SU-DHL-6 (cell line): Measurements from ENCODE around the gene TSPYL6.
A peak's percentile ranks its signal among the peaks of the same experiment; 100 is the strongest.

Experiments used
- H2AFZ ChIP-seq: fragments of 200-600 bp; sonication (generic); 2 replicates; pipeline ENCODE4 v1.6.1; 2014; ENCODE audit warnings: low read depth, mild to moderate bottlenecking, moderate library complexity, mixed read lengths, antibody characterized with exemption, low read length; ENCODE audit not compliant: severe bottlenecking
- H3F3A ChIP-seq: fragments of 200-600 bp; shearing (Covaris generic); 2 replicates; pipeline ENCODE4 v1.6.0; 2016; ENCODE audit warnings: antibody characterized with exemption, mild to moderate bottlenecking; ENCODE audit not compliant: insufficient read depth
- H3K27ac ChIP-seq: fragments of 200-600 bp; sonication (generic); 2 replicates; pipeline ENCODE4 v1.5.1; 2016; ENCODE audit warnings: low read depth, mild to moderate bottlenecking, low read length, moderate library complexity, mixed read lengths
- H3K27me3 ChIP-seq: fragments of 200-600 bp; sonication (generic), shearing (Covaris generic); 2 replicates; pipeline ENCODE4 v1.6.0; 2014; ENCODE audit warnings: mild to moderate bottlenecking, low read length
- H3K36me3 ChIP-seq: fragments of 200-600 bp; sonication (generic); 2 replicates; pipeline ENCODE4 v1.6.1; 2014; ENCODE audit warnings: mild to moderate bottlenecking, low read length, mixed read lengths
- H3K4me2 ChIP-seq: fragments of 300-600, 200-600 bp; shearing (Covaris generic), sonication (generic); 2 replicates; pipeline ENCODE4 v1.6.0; 2014; ENCODE audit warnings: low read length, low read depth, mild to moderate bottlenecking; ENCODE audit not compliant: poor library complexity, severe bottlenecking
- H3K4me3 ChIP-seq: fragments of 200-600 bp; sonication (generic); 2 replicates; pipeline ENCODE4 v1.5.1; 2014; ENCODE audit warnings: antibody characterized with exemption, low read length, mild to moderate bottlenecking, mixed read lengths; ENCODE audit not compliant: insufficient read depth, poor library complexity, severe bottlenecking
- H3K79me2 ChIP-seq: fragments of 200-600 bp; sonication (generic); 2 replicates; pipeline ENCODE4 v1.6.1; 2014; ENCODE audit warnings: mild to moderate bottlenecking, low read length, moderate library complexity; ENCODE audit not compliant: insufficient read depth
- H3K9ac ChIP-seq: fragments of 200-600 bp; sonication (generic); 2 replicates; pipeline ENCODE4 v1.7.0; 2014; ENCODE audit warnings: mild to moderate bottlenecking, low read length
- H3K9me2 ChIP-seq: fragments of 200-600 bp; sonication (generic); replicated peaks from 2 replicates; pipeline ENCODE4 v1.6.1; 2014; ENCODE audit warnings: low read length; ENCODE audit not compliant: insufficient read depth
- H3K9me3 ChIP-seq: fragments of 200-600 bp; sonication (generic); 2 replicates; pipeline ENCODE4 v1.6.1; 2014; ENCODE audit warnings: low read length, mixed read lengths; ENCODE audit not compliant: insufficient read depth
- H4K20me1 ChIP-seq: fragments of 200-600 bp; sonication (generic); 2 replicates; pipeline ENCODE4 v1.6.1; 2014; ENCODE audit warnings: low read depth, mild to moderate bottlenecking, antibody characterized with exemption, low read length, moderate library complexity, mixed read lengths
- CTCF ChIP-seq: fragments of 200-600 bp; sonication (generic); IDR thresholded peaks from one replicate; pipeline ENCODE4 v1.5.1; 2017; ENCODE audit warnings: antibody characterized with exemption, mild to moderate bottlenecking, low read length, moderate library complexity; ENCODE audit not compliant: insufficient read depth, poor library complexity, severe bottlenecking
- EZH2phosphoT487 ChIP-seq: fragments of 200-600 bp; sonication (generic), shearing (Covaris generic); conservative IDR thresholded peaks from 2 replicates; pipeline ENCODE4 v1.6.1; 2018; ENCODE audit warnings: mild to moderate bottlenecking, antibody characterized with exemption, low read length, moderate library complexity, mixed read lengths

TSPYL6 gene

GRCh38 chr2:54279385-54279784 lies 23.4 kb upstream of the TSPYL6 start:
- Histone ChIP-seq H3K4me3 (no peak overlapping the region), H3K9ac (no peak overlapping the region), H3K27me3 (no peaks in the 10 kb centered on the region), H3K79me2 (no peaks in the 10 kb centered on the region), H2AFZ (no peak overlapping the region), H3K36me3 (no peaks in the 10 kb centered on the region), H4K20me1 (no peaks in the 10 kb centered on the region), H3K9me3 (no peaks in the 10 kb centered on the region), H3K9me2 (no peaks in the 10 kb centered on the region), H3F3A (no peaks in the 10 kb centered on the region), H3K27ac (no peak overlapping the region), H3K4me2 (no peak overlapping the region)
- TF ChIP-seq CTCF: no peak
- no peak for TF ChIP-seq EZH2phosphoT487

GRCh38 chr2:54275541-54275940 lies 19.5 kb upstream of the TSPYL6 start:
- no peaks in the 10 kb centered on the region for H3K27me3 ChIP-seq
- H4K20me1 ChIP-seq: no peaks in the 10 kb centered on the region
- no peaks in the 10 kb centered on the region for H3F3A ChIP-seq
- no peaks in the 10 kb centered on the region for H3K9me2 ChIP-seq
- H3K4me2 ChIP-seq: no peak overlapping the region
- no peak overlapping the region for H3K4me3 ChIP-seq
- H2AFZ ChIP-seq: no peak overlapping the region
- H3K79me2 ChIP-seq: no peaks in the 10 kb centered on the region
- no peak overlapping the region for H3K9ac ChIP-seq
- H3K27ac ChIP-seq: no peak overlapping the region
- no peak for TF ChIP-seq CTCF
- TF ChIP-seq EZH2phosphoT487: no peak
- H3K36me3 ChIP-seq: no peaks in the 10 kb centered on the region
- H3K9me3 ChIP-seq: no peaks in the 10 kb centered on the region

- H3K9me3 ChIP-seq: no peaks in the 10 kb centered on the region
- no peak overlapping the region for H3K9ac ChIP-seq
- no peaks in the 10 kb centered on the region for H3K36me3 ChIP-seq
- H3K27ac ChIP-seq: peak overlapping the region; percentile 21; the same call in 1 of the 2 replicates
- no peaks in the 10 kb centered on the region for H4K20me1 ChIP-seq
- H2AFZ ChIP-seq: peak overlapping the region; percentile 3
- H3K79me2 ChIP-seq: no peaks in the 10 kb centered on the region
- H3K4me2 ChIP-seq: peak overlapping the region; percentile 9
- H3K27me3 ChIP-seq: no peaks in the 10 kb centered on the region
- no peaks in the 10 kb centered on the region for H3F3A ChIP-seq
- no peak for TF ChIP-seq EZH2phosphoT487
- TF ChIP-seq CTCF: no peak
- no peak overlapping the region for H3K4me3 ChIP-seq
- no peaks in the 10 kb centered on the region for H3K9me2 ChIP-seq
These were observed 18.8 kb upstream of the TSPYL6 start for GRCh38 chr2:54274781-54275242.
